ENCODE data around the gene RB1.

RB1 gene

DNA sequence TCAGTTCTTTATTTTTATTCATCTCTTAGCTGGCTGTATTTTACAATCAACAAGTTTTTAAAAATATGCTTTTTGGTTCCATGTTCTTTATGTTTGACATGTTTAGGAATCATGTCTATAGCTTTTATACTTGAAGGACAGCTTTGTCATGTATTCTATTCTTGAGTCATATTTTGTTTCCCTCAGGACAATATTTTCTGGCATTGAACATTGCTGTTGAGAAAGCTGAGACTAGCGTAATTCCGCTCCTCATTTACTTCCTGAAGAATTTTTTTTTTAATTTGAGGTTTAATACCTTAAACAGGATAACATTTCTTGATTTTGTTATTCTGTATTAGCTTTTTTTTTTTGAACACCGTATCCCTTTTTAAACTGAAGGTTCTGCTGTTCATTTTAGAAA lies 53.2 kb downstream of the RB1 start:
- DNase-seq = no peak

DNA sequence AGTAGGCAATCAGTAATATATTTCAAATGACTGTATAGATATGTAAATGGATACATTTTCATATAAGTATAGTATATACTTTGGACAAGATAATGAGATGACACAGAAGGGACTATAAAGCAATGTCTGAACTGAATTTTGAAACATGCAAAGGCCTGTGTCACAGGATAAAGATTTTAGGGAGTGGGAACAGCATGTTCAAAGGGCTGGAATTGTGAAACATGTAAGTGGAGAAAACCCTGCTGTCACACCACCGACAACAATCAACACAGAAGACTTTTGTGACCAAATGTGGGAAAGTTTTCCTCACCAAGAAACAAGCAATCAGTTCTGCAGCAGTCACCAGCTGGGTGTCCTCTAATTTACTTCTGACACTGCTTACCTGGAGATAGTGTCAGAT lies 66.4 kb downstream of the RB1 start:
- DNase-seq = no peak

DNA sequence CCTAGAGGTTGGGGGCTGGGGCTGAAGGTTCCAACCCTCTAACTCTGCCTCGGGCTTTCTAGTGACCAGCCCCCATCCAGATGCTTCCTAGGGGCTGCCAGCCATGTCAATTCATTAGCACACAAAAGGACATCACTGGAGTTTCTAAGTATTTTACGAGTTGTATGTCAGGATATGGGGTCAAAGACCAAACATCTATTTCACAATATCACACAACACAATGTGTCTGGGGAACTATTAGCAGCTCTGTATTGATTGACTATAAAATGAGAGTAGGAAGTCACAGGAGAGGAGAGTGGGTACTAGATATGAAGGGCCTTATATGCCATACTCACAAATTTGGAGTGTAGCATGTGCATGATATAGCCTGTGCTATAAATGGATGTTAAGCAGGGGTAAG lies 67.3 kb downstream of the RB1 start:
- DNase-seq = no peak

DNA sequence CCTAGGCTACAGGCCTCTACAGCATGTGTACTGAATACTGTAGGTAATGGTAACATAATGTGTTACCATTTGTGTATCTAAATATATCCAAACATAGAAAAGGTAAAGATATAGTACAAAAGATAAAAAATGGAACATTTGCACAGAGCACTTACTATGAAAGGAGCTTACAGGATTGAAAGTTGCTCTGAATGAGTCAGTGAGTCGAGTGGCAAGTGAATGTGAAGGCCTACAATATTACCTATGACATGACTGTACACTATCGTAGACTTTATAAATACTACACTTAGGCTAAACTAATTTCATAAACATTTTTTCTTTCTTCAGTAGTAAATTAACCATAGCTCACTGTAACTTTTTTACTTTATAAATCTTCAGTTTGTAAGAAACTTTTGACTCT lies 74.3 kb downstream of the RB1 start:
- DNase-seq = no peak

DNA sequence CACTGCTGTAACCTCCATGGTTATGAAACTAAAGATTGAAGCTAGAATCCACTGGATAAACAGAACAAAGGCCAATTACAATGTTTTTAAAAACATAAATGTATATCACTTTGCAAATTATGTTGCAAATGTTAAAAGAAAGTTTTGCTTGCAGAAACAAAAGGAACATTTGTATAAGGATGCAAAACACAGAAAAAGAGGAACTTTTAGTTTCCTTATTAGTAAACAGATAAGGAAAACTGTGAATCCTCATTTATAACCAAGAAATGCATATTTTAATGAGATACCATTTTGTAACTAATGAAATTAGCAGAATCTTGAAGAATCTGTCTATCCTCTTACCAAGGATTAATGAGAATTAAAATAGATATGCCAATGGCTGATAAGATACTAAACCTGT lies 77.0 kb downstream of the RB1 start:
- no peak for DNase-seq

DNA sequence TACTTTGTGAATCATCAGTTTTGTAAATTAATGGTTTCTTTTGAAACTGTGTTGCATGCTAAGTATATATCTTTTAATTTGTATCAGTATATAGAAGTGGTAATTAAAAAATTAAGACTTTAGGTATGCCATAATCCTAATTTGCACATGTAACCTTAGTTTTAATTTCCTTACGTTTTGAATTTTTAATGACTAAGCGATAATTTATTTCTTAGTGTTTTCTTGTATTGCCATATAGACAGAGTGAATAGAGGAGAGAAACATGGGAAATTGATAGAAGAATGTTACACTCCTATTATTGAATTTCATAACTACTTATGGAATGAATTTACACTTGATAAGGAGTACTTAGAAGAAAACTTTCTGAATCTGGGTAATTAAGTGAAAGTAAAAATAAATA lies 79.8 kb downstream of the RB1 start:
- no peak for DNase-seq

DNA sequence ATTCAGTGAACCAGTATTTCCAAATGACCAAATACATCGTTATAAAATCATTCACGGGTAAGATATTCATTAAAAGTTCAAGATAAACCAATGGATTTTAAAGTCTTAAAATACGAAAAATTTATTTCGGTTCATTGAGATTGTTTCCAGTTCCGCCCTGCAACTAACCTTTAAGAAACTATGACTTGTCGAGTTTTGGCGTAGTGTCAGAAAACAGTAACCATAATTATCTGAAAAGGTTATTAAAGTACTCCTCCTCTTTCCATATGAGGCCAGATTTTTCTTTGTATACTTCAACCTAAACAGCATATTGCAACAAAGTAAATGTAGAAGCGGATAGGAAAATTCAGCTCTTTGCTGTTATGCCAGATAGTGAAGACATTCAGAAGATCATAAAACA lies 83.3 kb downstream of the RB1 start:
- no peak for DNase-seq

DNA sequence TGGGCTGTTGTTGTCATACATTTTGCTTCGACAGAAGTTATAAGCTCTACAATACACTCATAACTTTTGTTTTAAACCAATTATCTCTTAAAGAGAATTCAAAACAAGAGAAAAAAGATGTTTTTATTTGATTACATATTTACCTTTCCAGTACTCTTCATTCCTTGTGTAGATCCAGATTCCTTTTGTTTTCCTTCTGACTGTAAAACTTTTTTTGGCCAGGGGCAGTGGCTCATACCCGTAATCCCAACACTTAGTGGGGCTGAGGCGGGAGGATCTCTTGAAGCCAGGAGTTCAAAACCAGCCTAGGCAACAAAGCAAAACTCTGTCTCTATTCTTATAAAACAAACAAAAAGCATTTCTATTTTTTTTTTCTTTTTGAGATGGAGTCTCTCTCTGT lies 87.7 kb downstream of the RB1 start:
- DNase-seq = no peak

DNA sequence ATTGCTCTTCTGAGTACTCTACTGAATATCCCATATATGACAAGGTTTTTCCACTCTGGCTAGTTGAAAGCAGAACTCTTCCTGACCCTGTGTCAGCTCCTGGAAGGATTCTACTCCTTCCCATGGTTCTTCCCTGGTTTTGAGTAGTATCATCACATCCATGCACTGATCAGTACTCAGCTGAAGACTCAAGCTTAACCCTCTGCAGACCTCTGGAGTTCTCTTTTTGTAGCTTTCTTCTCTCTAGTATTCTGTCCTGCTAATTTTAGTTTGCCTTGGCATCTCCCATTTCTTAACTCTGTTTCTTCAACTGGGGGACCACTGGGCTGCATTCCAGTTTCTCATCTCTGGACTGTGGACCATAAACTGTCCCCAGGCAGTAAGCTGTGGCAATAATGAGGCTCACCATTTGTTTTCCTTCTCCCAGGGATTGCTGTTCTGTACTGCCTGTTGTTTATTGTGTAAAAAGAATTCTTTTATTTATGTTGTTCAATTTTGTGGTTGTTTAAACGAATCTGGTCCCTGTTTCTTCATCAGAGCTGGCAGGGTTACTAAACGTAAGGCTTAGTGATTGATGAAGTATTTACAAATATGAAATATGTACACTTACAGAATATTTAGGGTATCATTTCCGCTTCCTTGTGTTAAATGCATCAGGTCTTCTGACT lies 89.6 kb downstream of the RB1 start:
- no peak for DNase-seq

DNA sequence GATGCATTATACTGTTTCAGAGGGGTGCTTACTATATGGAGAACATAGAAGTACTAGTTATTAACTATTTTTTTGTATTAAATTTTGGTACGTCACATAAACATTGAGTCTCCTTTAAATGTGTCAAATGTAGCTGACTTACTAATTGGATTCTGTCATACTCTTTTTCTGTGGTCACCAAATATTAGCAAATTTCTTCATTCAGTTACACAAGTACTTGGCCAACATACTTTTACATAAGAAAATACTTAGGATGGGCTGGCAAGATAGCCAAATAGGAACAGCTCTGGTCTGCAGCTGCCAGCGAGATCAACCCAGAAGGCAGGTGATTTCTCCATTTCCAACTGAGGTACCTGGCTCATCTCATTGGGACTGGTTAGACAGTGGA lies 90.1 kb downstream of the RB1 start:
- no peak for DNase-seq

DNA sequence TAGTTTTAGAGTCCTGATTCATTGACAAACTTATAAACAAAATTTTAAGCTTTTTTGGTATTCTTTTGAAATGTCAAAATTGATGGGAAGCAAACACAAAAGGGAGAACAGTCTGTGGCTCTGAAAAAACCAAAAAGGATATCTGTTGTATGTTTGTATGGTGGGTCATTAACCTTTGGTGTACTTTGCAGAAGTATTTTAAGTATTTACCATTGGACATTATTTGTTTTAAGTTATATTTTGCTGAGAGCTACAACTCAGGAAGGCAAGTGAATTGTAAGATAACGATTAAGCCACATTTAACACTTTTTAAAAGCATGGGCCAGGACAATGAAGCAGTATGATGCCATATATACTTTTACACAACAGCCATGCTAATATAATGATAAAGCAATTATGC lies 94.2 kb downstream of the RB1 start:
- no peak for DNase-seq

DNA sequence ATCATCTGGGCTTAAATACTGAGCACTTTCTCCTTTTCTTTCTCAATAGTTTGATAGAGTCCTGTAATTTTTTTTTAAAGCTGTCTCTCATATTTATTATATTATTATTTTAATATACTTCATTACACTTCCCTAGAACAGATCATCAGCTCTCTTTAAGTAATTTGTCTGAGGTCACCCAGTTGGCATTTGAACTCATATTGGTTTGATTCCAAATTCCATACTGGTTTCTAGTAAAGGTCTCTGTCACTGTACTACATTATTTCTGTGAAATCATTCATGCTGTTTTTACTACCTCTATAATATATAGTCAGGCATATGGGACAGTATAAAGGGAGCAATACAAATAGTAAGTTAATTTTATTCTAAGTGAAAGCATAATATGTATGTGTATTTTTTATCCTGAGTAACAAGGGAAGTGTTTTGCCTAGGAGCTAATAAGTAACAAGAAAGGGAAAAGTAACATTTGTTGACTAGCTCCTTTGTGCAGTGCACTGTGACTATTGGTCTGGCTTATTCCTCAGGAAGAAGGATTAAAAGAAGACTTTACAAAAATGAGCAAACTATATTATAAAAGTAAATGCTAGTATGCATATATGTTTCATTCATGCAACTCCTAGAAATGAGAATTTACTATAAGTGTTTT lies 95.0 kb downstream of the RB1 start:
- DNase-seq = peak; percentile 47

DNA sequence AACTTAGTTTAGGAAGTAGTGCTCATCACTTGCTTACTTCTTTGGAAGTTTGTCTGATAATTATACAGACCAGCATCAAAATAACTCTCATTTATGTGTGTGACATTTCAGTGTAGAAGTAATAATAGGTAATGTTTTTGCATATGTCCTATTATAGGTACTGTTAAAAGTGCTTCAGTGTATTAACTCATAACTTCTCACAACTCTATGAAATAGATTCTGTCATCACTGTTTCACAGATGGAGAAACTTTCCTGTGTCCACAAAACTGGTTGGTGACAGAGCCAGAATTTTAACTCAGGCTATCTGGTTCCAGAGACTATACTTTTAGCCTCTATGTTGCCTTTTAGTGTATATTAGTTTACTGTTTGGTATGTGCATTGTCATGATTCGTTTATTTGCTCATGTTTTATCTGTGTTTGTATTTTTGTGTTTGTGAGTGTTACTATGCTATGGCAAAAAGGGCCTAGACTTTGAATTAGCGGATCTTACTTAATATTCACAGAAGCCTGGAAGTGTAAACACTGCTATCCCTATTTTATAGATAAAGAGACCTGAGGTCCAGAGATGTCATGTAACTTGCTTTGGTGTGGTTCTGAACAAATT lies 96.6 kb downstream of the RB1 start:
- no peak for DNase-seq

DNA sequence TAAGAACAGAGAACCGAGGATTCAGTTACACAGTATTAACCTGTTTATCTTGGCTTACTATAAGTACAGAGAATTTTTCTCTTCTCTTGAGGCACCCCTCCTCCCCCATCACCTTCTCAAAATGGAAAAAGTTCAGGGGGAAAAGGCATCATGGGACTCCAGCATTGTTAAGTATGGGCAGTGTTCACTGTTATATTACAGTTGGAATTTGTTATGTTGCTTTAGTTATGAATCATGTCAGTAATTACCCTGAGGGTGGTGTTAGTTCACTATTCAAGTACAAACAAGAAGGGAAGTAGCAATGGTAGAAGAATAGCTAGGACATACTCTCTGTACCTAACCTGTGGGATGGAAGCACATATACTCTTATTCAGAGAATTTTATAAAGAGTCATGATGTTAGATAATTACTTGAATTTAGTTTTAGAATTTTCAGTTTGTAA lies 97.3 kb downstream of the RB1 start:
- peak; percentile 82 for DNase-seq

DNA sequence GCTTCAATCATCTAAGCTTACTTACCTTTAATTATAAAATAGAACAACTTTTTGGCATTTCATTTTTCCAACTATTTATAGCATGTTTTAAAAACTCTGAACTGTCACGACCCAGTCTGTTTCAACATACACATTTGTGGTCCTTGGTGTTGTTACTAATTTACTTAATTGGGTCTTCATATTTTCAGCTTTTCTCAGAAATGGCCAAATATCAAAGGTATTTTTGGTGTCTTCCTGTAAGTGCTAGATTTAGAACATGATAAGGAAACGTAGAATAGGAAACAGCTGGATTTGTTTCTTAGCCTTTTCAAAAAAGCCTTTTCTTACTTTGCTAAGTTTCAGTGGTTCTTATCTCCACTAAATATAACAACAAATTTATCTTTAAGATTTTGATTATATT lies 97.9 kb downstream of the RB1 start:
- DNase-seq = no peak

DNA sequence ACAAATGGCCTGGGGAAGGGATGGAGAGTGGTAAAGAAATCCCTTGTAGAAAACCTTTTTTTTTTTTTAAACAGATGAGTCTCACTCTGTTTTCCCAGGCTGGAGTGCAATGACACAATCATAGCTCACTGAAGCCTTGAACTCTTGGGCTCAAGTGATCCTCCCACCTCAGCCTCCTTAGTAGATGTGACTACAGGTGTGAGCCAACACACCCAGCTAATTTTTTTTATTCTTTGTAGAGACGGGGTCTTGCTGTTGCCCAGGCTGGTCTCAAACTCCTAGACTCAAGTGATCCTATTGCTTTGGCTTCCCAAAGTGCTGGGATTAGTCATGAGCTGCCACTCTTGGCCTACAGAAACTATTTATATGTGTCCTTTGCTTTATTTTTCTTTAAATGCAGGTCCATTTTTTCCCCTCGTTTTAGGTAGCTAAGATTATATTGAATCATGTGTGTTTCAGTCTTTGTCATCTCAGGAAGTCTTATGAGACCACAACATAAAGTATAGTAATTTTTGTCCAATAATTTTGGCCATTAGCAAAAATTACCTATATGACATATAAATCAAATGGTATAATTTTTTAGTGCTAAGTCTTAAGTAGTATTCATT lies 98.9 kb downstream of the RB1 start:
- DNase-seq = no peak

DNA sequence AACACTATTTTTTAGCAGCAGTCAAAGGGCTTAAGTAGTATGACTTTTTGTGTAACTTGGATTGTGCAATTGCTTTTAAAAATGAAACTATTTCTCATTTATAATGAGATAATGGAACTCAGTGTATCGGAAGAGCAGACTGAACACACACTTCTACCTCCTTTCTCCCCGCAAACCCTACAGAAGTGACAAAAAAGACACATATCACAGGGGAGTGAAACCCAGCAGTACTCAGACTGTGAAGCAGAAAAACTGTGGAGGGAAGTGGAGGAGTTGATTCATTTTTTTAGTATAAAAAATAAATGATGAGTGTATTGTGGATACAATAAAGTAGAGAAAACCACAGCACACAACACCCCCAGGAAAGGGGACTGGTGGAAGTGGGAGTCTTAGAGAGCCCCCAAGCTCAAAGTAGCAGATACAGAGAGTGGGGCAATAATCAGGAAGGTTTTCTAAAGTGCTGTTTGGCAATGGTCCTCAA lies 99.6 kb downstream of the RB1 start:
- DNase-seq = no peak

DNA sequence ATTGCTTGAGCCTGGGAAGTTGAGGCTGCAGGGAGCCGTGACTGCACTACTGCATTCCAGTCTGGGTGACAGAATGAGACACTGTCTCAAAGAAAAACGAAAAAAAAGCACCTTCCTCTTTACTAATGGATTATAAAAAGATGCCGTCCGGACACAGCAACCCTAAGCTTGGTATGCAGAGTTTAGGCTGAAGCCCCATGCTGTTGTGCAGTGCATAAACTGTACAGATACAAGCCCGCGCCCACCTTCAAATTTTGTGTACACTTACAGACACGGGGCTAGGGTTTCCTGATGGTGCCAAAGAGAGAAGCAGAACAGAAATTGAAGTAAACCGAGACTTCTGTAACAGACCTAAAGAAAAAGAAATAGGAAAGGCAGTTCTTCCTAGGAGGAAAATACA lies 100.4 kb downstream of the RB1 start:
- no peak for DNase-seq

DNA sequence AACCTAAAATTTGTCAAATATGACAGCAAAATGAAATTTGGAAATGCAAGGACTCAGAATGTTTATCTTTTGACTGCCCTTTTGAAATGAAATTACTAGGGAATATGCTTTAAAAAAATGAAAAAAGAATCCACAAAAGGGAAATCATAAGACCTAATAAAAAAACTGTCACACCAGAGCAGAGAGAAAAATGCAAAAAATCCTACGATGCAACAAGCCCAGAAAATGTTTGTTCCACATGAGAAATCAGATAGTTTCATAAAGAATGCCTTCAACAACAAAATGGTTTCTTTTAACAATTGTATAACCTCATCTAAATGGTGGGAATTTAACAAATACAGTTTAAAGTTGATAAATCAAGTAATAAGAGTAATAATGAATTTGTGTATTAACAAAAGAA lies 101.4 kb downstream of the RB1 start:
- no peak for DNase-seq

DNA sequence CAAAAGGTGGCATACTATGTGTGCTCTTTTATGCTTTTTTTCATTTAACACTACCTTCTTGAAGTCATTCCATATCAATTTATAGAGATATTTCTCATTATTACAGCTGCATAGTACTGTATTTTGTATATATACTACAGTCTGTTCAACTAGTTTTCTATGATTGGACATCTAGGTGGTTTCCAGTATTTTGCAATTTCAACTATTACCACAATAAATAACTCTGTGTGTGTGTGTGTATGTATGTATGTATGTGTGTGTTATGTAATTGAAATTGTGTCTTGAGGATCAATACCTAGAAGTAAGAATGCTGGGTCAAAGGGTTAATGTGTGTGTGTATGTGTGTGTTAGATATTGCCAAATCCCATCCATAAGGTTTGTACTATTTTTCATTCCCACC lies 102.3 kb downstream of the RB1 start:
- DNase-seq = no peak

DNA sequence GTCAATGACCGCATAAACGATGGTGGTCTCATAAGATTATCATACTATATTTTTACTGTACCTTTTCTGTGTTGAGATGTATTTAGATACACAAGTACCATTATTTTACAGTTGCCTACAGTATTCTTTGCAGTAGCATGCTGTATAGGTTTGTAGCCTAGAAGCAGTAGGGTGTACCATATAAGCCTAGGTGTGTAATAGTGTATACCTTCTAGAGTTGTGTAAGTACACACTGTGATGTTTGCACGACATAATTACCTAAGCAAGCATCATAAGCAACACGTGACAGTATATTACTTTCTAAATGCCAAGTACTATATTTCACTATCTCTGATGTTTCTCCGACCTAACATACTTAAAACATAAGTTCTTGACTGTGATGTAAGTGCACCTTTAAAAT lies 106.6 kb downstream of the RB1 start:
- no peak for DNase-seq

DNA sequence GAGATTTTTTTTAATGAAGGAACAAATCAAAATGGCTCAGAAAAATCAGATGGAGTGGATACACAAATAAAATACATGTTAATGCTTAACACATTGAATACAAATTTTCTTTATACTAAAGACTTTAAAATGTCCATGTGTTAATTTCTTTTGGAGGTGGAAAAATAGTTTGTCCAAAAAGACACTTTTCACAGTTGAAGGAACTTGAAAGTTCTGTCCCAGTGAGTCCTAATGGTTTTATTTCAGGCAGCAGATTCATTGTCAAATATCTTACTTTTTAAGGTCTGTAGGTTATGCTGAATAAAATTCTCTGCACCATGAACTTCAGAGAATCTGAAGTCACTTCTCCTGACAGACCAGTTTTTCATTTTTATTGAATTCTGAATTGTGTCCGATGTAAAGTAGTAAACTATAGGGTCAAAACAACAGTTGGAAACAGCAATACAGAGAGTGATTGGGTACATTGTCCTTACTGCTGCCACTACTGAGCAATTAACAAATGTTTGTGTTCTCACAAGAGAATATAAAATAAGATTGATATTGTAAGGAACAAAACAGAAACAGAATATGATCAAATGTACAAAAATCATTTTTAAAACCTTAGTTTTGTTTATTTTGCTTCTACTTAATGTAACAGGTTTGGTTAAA lies 107.7 kb downstream of the RB1 start:
- no peak for DNase-seq

DNA sequence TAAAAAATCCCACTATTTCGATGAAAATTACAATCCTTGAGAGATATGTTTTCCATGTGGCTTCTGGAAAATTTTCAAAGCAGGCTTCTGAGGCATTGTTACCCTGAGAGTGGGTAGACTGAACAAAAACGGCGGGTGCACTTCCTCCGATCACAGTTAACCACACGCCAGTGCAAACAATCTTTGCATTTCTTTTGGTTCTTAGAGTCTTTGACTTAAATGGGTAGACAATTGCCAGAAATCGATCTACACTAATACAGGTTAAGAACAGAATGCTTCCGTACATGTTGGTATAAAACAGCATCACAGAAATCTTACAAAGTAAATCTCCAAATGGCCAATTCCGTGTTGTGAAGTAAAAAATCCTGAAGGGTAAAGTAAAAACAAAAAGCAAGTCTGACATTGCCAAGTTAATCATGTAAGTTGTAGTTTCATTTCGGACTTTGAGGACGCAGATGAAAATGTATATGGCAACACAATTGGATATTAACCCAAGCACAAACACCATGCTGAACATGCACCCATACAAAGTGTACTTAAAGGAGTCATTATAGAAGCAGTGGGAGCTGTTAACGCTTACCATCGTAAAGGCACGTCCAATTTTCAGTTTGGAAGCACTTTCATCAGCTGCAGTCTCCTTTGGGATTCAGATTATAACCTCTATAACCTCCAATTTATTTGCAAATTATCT lies 108.4 kb downstream of the RB1 start:
- peak; percentile 21 for DNase-seq

All from fibroblast of skin of right biceps (primary cell).